Embryonic facial prominence (tissue), 1 donor: ENCODE data around the gene MLXIPL.
"Not testable (repeated sequence)": the region's sequence is repeated elsewhere in the genome, so short reads cannot be mapped to it uniquely, and the experiment has no call there.

Experiments used
- DNase-seq: peaks from one replicate; pipeline ENCODE4 v3.0.0-alpha.2; 2016; ENCODE audit errors: extremely low spot score

Gene MLXIPL

DNA sequence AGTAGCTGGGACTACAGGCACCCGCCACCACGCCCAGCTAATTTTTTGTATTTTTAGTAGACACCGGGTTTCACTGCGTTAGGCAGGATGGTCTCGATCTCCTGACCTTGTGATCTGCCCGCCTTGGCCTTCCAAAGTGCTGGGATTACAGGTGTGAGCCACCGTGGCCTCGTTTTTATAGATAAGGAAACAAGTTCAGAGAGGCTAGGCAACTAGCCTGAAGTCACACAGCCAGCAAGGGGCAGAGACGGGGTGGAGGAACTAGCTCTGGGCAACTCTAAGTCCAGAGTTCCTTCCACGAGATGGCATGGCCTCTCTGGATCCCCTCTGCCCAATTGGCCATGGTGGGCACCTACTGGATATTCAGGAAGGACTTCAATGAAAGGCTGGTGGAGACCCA lies 9.4 kb downstream of the MLXIPL start:
- not testable (repeated sequence) for DNase-seq

DNA sequence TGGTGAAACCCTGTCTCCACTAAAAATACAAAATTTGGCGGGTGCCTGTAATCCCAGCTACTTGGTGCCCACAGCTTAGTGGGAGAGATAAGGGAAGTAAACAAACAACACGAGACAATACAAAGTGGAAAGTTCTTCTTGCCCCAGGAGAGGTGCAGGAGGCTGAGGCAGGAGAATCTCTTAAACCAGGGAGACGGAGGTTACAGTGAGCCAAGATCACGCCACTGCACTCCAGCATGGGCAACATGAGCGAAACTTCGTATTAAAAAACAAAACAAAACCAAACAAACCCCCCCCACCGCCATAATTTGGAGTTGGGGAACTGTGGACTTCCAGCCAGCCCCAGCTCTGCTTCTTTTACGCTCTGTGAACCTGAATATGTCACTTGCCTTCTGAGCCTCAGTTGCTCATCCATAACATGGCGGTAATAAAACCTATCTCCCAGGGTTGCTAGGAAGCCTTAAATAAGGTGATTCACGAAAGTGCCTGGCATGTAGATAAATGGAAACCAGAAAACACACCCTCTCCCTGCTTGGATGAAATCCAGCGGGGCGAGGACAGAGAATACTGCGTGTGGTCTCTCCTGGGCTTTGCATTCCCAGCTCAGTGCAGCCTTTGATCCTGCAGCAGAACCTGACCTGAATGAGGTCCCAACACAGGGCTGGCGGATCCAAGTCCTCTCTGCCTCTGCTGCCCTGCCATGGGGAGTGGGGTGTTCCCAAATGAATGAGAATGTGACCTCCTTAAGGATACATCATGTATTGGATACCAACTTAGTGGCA lies 10.2 kb downstream of the MLXIPL start:
- DNase-seq, result no peak

DNA sequence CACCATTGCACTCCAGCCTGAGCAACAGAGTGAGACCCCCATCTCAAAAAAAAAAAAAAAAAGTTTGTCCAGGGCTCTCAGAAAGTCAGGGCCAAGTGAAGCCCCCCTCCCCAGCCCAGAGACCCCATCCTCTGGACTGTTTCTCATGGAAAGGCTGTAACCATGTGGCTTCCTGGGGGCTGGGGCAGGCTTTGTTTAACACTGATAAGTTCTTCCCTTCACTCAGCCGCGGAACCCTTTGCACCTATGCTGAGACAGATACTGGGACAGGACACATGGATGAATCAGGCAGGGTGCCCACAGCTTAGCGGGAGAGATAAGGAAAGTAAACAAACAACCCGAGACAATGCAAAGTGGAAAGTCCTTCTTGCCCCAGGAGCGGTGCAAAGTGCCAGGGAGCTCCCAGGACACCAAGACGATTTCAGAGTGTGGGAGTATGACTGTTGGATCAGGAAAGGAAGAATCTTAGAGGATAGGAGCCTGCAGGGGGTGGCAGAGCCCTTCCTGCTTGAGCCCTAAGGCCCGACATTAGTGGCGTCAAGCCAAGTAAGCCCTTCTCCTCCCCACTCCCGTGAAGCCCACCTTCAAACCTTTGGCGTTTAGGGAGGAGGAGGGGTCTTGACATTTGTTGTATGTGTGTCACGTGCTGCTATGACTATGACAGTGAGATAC lies 11.6 kb downstream of the MLXIPL start:
- DNase-seq, result no peak

DNA sequence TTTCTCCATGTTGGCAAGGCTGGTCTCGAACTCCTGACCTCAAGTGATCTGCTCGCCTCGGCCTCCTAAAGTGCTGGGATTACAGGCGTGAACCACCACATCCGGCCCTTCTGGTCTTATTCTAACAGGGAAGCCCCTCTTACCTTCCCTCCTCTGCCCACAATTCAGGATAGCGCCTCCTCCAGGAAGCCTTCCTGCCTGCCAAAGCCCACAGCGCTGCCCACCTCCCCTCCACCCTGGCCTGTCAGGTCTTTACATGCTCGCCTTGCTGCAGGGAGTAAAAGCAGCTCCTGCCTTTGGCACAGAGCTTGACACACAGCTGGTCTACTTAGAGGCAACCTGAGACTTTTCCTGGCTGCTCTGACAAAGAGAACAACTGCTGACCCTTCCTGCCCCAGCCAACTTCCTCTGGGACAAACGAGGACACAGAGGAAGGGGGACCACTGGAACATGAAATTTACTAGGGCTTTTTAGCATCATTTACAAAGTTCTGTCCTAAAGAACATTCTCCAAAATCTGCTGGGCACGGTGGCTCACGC lies 13.2 kb downstream of the MLXIPL start:
- DNase-seq, result no peak

DNA sequence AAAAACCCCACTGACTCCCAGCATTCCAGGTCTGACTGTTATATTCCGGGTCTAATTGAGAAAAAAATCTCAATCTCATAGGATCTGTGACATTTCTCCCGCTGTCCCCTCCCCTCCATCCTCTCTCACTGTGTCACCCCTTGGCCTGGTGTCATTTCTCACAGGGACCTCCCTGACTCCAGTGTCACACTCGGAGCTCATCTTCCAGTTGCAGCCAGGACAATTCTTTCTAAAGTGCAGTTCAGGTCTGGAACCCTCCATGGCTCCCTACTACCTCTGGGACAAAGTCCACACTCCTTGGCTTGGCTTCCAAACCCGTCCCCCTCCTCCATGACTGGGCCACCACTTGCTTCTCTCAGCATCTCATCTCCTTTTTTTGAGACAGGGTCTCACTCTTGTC lies 14.2 kb downstream of the MLXIPL start:
- no peak for DNase-seq

DNA sequence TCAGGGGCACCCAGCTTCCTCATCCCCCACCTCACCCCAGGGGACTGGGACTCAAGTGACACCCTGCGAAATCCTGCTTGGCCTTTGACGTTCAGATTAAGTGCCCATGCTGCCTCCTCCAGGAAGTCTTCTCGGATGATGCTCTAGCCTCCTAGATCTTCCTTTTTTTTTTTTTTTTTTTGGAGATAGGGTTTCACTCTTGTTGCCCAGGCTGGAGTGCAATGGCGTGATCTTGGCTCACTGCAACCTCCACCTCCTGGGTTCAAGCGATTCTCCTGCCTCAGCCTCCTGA lies 16.7 kb downstream of the MLXIPL start:
- not testable (repeated sequence) for DNase-seq

DNA sequence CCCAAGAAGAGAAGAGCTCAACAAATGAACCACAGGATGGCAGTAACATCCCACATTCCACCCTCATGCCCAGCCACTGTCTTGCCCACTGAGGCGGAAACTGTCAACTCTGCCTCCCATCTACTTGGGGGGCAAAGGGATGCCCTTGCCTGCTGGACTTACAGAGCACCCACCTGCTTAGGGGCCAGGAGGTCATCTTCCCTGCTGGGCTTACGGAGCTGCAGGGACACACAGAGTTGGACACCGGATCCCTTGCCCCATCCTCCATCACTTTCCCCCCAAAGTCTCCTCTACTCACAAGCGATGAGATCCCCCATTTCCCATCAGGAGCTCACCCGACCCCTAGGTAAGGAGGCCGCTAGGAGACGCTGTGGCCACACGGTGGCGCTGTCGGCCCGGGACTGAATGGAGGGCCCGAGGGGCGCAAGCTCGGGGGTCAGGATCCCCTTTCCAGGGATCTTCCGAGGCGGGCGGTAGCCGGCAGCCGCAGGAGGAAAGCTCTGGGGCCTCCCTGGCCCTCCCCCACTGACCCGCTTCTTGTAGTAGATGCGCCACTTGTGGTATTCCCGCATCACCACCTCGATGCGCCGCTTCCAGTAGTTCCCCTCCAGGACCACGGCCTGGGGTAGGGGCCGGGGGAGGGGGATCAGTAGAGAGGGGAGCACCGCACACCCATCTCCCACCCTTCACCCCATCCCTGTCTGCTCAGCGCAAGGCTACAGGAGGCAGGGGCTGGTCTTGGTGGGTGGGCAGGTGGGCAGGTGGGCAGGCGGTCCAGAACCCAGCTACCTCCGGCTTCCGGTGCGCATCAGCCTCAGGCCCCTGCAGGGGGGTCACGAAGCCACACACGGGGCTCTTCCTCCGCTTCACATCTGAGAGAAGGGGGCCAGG lies 17.3 kb downstream of the MLXIPL start:
- no peak for DNase-seq

DNA sequence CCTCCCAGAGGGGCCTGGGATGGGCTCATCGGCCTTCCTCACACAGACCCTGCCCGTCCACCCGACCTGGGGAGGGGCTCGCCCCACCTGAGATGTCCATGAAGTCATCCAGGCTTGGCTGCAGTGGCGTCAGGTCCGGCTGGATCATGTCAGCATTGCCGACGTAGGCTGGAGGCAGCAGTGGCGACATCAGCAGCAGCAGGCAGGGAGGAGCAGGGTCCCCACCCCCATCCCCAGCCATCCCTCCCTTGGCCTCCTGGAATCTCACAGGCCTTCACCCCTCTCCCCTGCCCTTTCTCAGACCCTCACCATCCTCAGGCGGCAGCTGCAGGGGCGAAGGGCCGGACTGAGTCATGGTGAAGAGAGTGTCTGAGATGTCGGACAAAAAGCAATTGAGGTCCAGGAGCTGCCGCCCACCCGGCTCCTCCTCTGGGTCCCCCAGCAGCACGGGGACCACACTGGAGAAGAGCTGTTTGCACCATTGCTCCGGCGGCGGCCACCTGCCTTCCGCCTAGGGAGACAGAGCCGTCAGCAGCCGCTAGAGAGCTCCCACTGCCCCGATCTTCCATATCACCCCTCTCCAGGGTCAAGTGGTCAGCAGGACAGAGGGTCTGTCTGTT lies 18.6 kb downstream of the MLXIPL start:
- no peak for DNase-seq

DNA sequence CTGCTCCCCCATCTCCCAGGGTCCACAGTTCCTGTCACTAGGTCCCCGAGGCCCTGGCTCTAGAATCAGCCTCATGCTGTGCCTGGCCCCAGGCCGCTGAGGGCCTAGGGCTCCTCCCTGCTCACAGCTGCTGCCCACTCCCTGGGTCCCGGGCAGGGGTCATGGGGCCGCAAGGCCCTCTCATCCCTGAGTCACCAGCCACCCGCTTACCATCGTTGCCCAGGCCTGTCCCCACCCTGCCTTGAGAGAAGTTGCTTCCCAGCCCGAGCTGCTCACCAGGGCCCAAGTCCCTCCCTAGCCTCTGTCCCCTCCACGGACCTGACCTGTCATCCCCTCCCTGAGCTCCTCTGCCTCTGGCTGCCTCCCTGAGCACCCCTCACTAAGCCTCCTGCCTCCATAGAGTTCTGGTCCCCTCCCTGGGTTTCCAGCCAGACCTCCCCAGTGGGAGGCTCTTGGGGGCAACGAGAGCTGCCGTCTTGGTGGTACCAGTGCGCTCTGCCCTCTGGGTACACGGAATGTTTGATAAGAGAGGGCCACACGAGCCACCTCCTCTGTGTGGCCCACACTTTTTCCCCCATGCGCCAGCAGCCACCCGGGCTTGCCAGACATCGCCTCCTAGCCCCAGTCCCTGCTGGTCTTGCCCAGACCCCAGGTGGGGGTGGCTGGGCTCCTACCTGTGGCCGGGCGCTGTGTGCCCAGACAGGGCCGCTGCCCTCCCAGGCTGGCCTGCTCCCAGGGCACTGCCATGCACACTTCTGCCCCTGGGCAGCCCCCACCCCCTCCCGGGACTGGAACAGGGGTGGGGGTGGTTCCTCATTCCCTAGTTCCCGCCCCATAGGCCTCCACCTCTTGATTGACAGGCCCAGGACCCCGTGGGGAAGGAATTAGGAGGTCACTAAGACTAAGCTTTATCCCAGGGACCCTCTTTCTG lies 21.3 kb downstream of the MLXIPL start:
- no peak for DNase-seq

DNA sequence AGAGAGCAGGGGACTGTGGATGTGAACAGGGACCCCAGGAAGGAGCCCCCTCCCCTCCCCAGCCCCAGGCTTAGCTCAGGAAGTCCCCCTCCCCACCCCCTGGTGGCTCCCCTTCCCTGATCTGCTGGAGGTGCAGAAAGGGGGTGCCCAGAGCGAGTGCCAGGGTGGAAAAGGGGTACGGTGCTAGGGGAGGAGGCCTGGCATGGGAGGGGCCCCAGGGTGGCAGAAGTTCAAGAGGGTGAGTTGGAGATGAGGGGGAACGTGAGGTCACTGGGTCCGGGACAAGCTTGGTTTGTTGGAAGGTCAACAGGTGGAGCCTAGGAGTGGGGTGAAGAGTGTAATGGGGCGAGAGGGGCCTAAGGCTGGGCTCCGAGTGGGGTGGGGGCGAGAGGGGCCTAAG lies 24.4 kb downstream of the MLXIPL start:
- no peak for DNase-seq

DNA sequence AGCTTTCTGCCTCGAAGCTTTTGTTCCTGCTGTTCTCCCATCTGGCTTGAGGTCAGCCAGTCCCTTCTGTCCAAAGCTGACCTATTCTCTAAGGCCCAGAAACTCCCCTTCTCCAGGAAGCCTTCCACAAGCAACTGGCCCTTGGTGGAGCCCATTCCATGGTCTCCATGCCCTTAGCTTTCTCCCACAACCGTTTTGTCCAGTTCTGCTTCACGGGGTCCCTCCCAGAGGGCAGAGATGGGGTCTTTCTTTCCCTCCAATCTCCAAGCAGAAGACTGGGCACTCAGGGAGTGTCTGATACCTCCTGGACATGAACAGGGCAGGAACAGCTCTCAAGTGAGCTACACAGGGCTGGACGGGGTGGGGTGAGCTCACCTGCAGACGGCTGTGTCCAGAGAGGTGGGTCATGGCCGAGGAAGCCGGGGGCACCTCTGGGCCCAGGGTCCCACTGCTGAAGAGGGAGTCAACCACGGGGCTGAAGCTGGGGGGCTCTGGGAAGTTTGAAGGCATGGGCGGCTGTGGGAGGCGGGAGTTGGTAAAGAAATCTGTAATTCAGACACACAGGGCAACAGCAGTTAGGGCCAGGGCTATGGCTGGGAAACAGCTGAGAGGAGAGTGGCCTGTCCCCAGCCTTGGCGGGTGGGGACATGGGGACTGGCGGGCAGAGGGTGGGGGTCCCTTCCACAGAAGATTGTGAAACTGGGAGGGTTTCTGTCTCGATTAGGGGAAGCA lies 25.0 kb downstream of the MLXIPL start:
- no peak for DNase-seq

DNA sequence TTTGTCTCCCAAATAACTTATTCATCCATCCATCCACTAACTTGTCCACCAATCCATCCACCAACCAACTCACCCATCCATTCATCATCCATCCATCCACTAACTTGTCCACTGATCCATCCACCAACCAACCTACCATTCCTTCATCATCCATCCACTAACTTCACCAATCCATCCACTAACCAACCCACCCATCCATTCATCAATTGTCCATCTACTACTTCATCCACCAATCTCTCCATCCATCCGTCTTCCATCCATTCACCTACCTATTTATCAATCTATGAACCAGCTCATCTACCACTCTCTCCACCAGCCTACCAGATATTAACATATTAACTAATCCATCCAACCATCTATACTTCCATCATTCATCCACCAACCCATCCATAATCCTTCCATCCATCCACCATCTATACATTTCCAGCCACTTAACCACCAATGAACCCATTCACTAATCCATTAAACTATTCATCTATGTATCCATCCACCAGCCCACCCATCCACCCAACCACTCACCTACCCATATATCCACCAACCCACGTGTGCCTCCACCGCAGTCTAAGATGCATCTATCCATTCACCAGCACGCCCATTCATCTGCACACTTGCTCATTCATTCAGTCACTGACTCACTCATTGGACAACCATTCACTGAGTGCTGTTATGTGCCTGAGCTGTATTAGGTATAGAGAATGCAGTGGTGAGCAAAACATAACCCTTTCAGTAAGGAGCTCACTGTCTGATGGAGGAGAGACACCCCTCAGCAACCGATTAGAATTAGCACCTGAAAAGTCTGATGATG lies 26.1 kb downstream of the MLXIPL start:
- no peak for DNase-seq

DNA sequence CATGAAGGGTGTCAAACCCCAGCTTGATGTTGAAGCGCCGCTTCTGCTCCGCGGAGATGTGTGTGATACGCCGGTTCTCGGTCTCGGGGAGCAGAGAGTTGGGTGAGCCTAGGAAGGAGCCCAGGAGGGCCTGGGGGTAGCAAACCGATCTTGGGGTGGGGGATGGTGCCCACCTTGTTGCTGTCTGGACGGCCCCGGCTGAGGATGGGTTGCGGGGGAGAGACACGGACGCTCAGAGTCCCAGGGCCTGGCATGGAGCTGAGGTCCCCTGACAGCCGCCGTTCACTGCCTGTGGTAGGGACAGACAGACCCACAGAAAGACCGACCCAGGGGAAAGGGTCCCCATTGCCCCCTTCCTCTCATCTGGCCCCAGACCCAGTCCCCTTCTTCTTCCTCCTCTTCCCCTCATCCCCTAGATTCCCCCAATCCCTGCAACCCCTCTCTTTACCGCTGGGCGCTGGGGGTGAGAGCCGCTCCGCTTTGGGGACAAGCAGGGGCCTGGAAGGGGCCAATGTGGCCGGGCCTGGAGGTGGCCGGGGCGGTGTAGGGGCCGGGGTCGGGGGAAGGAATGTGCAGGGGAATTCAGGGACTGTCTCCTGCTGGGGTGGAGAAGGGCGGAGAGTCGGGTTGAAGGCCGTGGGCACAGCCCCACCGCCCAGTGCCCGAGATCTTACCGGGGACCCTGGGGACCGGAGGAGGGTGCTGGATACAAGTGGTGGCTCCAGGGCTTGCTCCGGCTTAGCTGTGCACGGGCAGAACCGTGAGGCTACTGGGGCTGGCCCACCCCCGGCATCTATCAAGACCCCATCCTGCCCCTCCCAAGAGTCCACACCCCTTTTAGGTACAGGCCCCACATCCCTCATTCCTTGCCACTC lies 27.9 kb downstream of the MLXIPL start:
- DNase-seq, result no peak

DNA sequence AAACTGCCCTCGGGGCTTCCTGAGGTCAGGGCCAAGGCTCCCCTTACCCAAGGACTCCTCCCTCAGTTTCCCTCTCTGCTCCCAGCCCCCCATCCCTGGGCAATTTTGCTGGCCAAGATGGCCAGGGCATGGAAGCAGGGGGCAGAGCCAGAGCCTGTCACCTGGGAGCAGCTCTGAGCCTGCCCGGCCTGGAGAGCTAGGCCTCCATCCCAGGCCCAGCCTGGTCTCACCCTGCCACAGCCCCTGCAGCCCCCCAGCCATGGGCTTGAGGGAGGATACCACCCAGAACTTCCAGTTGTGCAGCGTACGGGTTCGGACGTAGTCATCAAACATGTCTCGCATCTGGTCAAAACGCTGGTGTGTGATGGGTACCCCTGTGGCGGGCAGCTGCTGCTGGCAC lies 29.0 kb downstream of the MLXIPL start:
- DNase-seq, result no peak

DNA sequence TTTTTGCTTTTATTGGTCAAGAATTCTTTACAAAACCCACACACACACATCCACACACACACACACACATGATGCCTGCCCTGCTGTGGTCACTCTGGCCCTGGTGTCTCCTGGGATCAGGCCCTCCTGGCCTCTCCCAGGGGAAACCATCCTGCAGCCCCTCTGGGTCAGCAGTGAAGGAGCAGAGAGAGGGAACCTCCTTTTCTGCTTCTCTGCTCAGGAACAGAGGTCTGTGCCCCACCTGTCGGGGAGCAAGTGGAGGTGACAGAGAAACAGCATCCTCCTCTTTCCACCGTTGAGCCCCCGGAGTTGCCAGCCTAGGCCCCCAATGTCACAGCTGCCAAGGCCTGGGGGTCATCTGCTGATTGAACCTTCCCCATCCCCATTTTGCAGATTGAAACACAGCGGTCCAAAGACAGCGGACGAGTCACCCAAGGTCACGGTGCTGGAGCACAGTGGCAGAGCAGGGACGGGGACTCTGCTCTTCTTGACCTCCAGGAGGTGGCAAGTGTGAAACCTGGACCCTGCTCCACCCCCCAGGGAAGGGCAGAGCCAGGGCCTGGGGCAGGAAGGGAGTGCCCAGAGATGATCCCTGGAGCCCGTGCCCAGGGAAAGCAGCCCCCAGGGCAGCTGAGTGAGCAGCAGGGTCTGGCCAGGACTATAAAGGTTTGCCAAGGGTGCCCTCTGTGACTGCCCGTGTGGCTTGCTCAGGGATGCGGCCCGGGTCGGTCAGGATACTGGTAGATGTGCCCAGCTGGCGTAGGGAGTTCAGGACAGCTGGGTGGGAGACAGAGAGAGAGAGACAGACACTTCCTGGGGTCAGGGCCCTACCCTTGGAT lies 30.9 kb downstream of the MLXIPL start:
- DNase-seq, result no peak

DNA sequence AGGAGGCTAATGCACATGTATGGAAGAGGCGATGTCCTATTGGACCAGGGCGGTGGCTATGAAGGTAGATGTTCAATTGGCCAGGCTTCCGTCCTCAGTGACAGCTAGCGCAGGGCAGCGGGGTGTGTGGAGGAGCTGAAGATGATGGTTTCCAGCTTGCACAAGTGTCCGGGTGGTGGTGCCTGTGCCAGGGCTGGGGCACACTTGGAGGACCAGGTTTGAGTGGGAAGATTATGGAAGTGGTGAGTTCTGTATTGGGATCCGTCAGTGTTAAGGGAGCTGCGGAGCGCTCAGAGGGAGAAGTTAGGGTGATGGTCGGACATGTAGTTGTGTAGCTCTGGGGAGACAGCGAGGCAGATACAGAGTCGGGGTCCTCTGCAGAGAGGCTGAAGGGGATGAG lies 37.4 kb downstream of the MLXIPL start:
- no peak for DNase-seq

DNA sequence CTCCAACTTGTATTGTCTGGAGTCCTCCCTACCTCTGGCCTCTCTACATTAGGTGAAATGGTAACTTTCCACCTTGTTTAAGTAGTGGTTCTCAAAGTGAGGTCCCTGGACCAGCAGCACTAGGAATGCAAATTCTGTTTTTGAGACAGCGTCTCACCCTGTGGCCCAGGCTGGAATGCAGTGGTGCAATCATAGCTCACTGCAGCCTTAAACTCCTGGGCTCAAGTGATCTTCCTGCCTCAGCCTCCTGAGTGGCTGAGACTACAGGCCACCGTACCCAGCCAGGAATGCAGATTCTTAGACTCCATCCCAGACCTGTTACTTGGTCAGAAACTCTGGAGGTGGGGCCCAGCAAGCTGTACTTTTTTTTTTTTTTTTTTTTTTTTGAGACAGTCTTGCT lies 39.1 kb downstream of the MLXIPL start:
- no peak for DNase-seq
